HG02943 (cell line): ENCODE data around the gene MLN.
"Not testable (repeated sequence)": the region's sequence is repeated elsewhere in the genome, so short reads cannot be mapped to it uniquely, and the experiment has no call there.

Experiments used
- ATAC-seq: cut with Tn5 transposase; IDR thresholded peaks from one replicate; pipeline ENCODE4 v1.9.1; 2021; ENCODE audit warnings: mild to moderate bottlenecking, low read depth, moderate library complexity; ENCODE audit not compliant: unreplicated experiment

MLN gene

GRCh38 chr6:33836806-33837469 is 33.1 kb upstream of the MLN start:
- ATAC-seq = no peak

GRCh38 chr6:33834401-33835392 is 30.9 kb upstream of the MLN start:
- ATAC-seq = no peak

- no peak for ATAC-seq
These were observed 29.8 kb upstream of the MLN start for GRCh38 chr6:33833599-33833998.

GRCh38 chr6:33832831-33833230 is 29.0 kb upstream of the MLN start:
- not testable (repeated sequence) for ATAC-seq

- not testable (repeated sequence) for ATAC-seq
These were observed 27.9 kb upstream of the MLN start for GRCh38 chr6:33831725-33832124.

- ATAC-seq = no peak
These were observed 26.9 kb upstream of the MLN start for GRCh38 chr6:33830635-33831240.

GRCh38 chr6:33828764-33829731 is 25.2 kb upstream of the MLN start:
- ATAC-seq = no peak

- ATAC-seq = no peak
These were observed 24.6 kb upstream of the MLN start for GRCh38 chr6:33828452-33828763.

GRCh38 chr6:33827546-33828451 is 24.0 kb upstream of the MLN start:
- no peak for ATAC-seq

- no peak for ATAC-seq
These were observed 22.7 kb upstream of the MLN start for GRCh38 chr6:33826537-33826936.

- no peak for ATAC-seq
These were observed 20.8 kb upstream of the MLN start for GRCh38 chr6:33824461-33825154.

GRCh38 chr6:33823806-33824205 is 20.0 kb upstream of the MLN start:
- ATAC-seq = no peak

GRCh38 chr6:33822575-33823395 is 19.0 kb upstream of the MLN start:
- no peak for ATAC-seq

GRCh38 chr6:33820784-33821520 is 17.1 kb upstream of the MLN start:
- ATAC-seq = no peak

GRCh38 chr6:33820243-33820642 is 16.4 kb upstream of the MLN start:
- ATAC-seq = no peak

- ATAC-seq = no peak
These were observed 15.2 kb upstream of the MLN start for GRCh38 chr6:33819021-33819420.

GRCh38 chr6:33818293-33818692 is 14.5 kb upstream of the MLN start:
- ATAC-seq = no peak
